T-helper 2 cell treated with Interferon-gamma antibody and Interleukin-4, amounts not matched to agents 5 μg/mL and 100 μg/mL, for 36 hours (primary cell): ENCODE data around the gene ZBTB46.
A peak's percentile ranks its signal among the peaks of the same experiment; 100 is the strongest.

Experiments used
- DNase-seq: peaks from one replicate; pipeline ENCODE4 v3.0.0; 2021; ENCODE audit warnings: low spot score
- H3K27ac Mint-ChIP-seq: one replicate; pipeline ENCODE4 v1.8.0; 2021; ENCODE audit warnings: mild to moderate bottlenecking, mixed read lengths
- H3K27me3 Mint-ChIP-seq: one replicate; pipeline ENCODE4 v1.8.0; 2021; ENCODE audit warnings: low read depth, mixed read lengths
- H3K36me3 Mint-ChIP-seq: one replicate; pipeline ENCODE4 v1.8.0; 2021; ENCODE audit warnings: low read depth, mixed read lengths
- H3K4me1 Mint-ChIP-seq: one replicate; pipeline ENCODE4 v1.8.0; 2021; ENCODE audit warnings: low read depth, mixed read lengths
- H3K4me3 Mint-ChIP-seq: one replicate; pipeline ENCODE4 v1.8.0; 2022; ENCODE audit warnings: mild to moderate bottlenecking, moderate library complexity, mixed read lengths
- H3K9me3 Mint-ChIP-seq: one replicate; pipeline ENCODE4 v1.8.0; 2021; ENCODE audit warnings: mixed read lengths

ZBTB46 gene

GRCh38 chr20:63745961-63746731 lies 84.9 kb downstream of the ZBTB46 start:
- Mint-ChIP-seq H3K27ac (no peak overlapping the region), H3K4me1 (peaks cover 1% of the 10 kb centered on the region), H3K27me3 (no peaks in the 10 kb centered on the region), H3K9me3 (no peaks in the 10 kb centered on the region), H3K36me3 (peaks cover 8% of the 10 kb centered on the region), H3K4me3 (no peak overlapping the region)
- no peak for DNase-seq

DNA sequence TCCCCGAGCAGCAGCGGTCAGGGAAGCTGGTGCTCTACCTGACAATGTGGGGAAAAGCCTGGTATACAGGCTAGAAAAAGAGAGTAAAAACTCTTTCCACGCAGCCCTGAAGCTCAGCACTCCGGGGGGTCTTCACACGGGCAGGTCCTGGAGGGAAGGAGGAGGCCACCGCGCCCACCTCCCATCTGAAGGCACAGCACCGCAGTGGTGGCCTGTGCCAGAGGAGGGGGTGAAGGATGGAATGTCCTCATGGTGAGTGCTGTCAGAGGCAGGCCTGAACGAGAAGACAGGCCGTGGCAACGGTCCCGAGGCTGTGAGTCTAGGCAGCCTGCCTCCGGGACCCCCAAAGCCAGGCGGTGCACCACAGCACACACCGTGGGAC lies 85.6 kb downstream of the ZBTB46 start:
- Mint-ChIP-seq H3K4me1 (no peaks in the 10 kb centered on the region), H3K36me3 (peaks cover 8% of the 10 kb centered on the region), H3K27ac (no peak overlapping the region), H3K27me3 (no peaks in the 10 kb centered on the region), H3K4me3 (no peak overlapping the region), H3K9me3 (no peaks in the 10 kb centered on the region)
- DNase-seq, result no peak

- no peaks in the 10 kb centered on the region for H3K27me3 Mint-ChIP-seq
- H3K36me3 Mint-ChIP-seq, result peaks cover 8% of the 10 kb centered on the region
- no peaks in the 10 kb centered on the region for H3K4me1 Mint-ChIP-seq
- no peak overlapping the region for H3K27ac Mint-ChIP-seq
- no peak overlapping the region for H3K4me3 Mint-ChIP-seq
- H3K9me3 Mint-ChIP-seq, result no peaks in the 10 kb centered on the region
- no peak for DNase-seq
These were observed 86.3 kb downstream of the ZBTB46 start for GRCh38 chr20:63744574-63745423.

DNA sequence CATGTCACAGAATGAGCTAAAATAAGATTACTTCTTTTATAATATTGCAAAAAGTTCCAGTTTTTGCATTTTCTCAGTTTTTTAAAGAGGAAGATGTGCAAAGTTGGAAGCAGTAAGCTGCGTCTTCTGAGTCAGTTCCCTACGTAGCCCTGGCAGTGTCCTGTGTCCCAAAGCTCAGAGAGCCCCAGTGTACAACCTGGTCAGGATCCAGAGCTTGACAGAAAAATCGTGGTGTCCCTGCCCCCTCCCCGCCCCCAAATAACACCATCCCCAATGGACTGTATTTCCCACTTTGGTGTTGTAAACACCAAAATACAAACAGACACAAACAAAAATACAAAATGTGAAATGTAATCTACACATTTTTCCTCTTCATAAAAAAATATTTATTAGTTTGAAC lies 86.9 kb downstream of the ZBTB46 start:
- H3K4me3 Mint-ChIP-seq, result no peak overlapping the region
- no peaks in the 10 kb centered on the region for H3K9me3 Mint-ChIP-seq
- H3K4me1 Mint-ChIP-seq, result no peaks in the 10 kb centered on the region
- H3K27me3 Mint-ChIP-seq, result no peaks in the 10 kb centered on the region
- peaks cover 8% of the 10 kb centered on the region for H3K36me3 Mint-ChIP-seq
- H3K27ac Mint-ChIP-seq, result no peak overlapping the region
- no peak for DNase-seq

DNA sequence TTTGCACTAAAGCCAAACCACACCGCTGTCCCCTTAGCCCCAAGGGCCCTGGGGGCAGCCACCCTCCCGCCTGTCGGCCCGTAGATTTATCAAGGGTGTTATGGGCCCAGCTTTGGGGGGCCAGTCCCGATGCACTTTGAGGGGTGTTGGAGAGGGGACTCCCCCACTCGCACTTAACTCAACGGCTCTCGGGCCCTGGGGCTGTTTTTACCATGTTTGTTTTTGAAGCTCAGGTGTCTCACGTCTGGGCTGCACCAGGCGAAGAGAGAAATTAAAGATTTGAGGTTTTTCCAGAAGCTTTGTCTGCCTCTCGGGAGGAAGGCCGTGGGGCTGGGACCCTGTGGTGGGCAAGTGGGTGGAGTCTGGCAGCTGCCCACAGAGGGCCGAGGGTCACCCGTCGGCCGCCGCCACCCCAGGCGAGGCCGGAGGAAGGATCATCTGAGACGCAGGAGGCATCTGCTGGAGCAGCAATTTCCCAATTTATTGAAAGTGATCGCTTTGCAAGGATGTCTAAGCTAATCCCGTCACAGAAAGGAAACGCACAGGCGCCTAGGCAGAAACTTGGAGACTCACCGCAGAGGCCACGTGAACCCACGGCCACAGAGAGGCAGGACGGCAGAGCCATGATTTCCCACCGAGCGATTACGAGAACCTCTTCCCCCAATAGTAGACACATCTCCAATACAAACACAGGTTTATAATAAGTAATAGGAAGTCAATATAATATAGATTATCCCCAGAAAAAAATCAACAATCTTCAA lies 87.7 kb downstream of the ZBTB46 start:
- Mint-ChIP-seq H3K4me1 (no peaks in the 10 kb centered on the region), H3K36me3 (peaks cover 8% of the 10 kb centered on the region), H3K4me3 (no peak overlapping the region), H3K9me3 (no peaks in the 10 kb centered on the region), H3K27ac (peak overlapping the region; percentile 10), H3K27me3 (no peaks in the 10 kb centered on the region)
- DNase-seq, result no peak

GRCh38 chr20:63742381-63743024 lies 88.6 kb downstream of the ZBTB46 start:
- DNase-seq, result no peak
- Mint-ChIP-seq H3K9me3 (no peaks in the 10 kb centered on the region), H3K36me3 (peaks cover 8% of the 10 kb centered on the region), H3K4me1 (no peaks in the 10 kb centered on the region), H3K27me3 (no peaks in the 10 kb centered on the region), H3K27ac (no peak overlapping the region), H3K4me3 (no peak overlapping the region)

GRCh38 chr20:63741676-63742380 lies 89.2 kb downstream of the ZBTB46 start:
- Mint-ChIP-seq H3K4me1 (no peaks in the 10 kb centered on the region), H3K27ac (peak overlapping the region; percentile 41), H3K9me3 (no peaks in the 10 kb centered on the region), H3K36me3 (peaks cover 8% of the 10 kb centered on the region), H3K27me3 (no peaks in the 10 kb centered on the region), H3K4me3 (peak overlapping the region; percentile 70)
- DNase-seq, result no peak

- Mint-ChIP-seq H3K27me3 (no peaks in the 10 kb centered on the region), H3K4me1 (peaks cover 4% of the 10 kb centered on the region), H3K27ac (no peak overlapping the region), H3K9me3 (no peaks in the 10 kb centered on the region), H3K36me3 (peaks cover 13% of the 10 kb centered on the region), H3K4me3 (peak overlapping the region; percentile 70)
- no peak for DNase-seq
These were observed 89.7 kb downstream of the ZBTB46 start for GRCh38 chr20:63741354-63741675.

GRCh38 chr20:63740627-63741353 lies 90.3 kb downstream of the ZBTB46 start:
- H3K4me3 Mint-ChIP-seq, result peak overlapping the region; percentile 70
- no peaks in the 10 kb centered on the region for H3K9me3 Mint-ChIP-seq
- DNase-seq, result no peak
- H3K27me3 Mint-ChIP-seq, result no peaks in the 10 kb centered on the region
- H3K27ac Mint-ChIP-seq, result no peak overlapping the region
- peaks cover 10% of the 10 kb centered on the region for H3K4me1 Mint-ChIP-seq
- peaks cover 18% of the 10 kb centered on the region for H3K36me3 Mint-ChIP-seq

- no peaks in the 10 kb centered on the region for H3K9me3 Mint-ChIP-seq
- no peak overlapping the region for H3K27ac Mint-ChIP-seq
- peak overlapping the region; percentile 54 for H3K4me3 Mint-ChIP-seq
- no peaks in the 10 kb centered on the region for H3K27me3 Mint-ChIP-seq
- DNase-seq, result peak; percentile 53
- H3K36me3 Mint-ChIP-seq, result peaks cover 18% of the 10 kb centered on the region
- H3K4me1 Mint-ChIP-seq, result peaks cover 12% of the 10 kb centered on the region
These were observed 90.9 kb downstream of the ZBTB46 start for GRCh38 chr20:63740070-63740626.

DNA sequence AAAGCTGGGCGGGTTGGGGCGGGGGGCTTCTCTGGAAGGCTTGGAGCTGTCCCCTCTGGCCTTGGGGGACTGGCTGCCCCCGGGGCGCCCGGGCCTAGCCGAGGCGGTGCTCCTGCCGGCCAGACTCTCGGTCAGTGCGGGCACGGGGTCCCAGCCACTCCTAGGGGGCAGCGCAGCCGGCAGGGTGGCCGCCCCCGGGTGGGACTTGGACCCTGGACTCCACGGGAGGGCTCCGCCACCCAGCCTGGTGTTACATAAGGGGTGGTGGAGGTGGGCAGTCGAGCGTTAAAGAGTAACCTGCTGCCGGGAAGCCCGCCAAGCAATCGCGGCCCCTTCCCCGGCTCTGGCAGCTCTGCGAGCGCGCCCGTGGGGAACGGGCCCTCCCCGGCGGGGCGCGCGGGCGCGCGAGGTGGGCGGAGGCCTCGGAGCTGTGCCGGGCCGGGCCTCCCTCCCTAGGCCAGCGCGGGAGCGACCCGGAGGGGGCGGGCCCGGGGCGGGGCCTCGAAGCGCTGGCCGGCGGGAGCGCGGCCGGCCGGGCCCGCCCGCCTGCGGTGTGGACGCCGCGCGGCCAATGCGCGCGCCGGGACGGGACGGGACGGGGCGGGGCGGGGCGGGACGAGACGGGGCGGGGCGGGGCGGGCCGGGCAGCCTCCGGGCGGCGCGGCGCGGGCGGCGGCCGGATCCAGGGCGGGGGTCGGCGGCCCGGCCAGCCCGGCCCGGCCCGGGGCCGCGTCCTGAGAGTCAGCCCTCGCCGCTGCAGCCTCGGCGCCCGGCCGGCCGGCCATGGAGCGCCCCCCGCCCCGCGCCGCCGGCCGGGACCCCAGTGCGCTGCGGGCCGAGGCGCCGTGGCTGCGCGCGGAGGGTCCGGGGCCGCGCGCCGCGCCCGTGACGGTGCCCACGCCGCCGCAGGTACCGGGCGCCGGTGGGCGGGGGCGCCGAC lies 91.7 kb downstream of the ZBTB46 start, which contains the start of gene SLC2A4RG:
Gene SLC2A4RG, plus strand, starts transcription at position 647 of the 940 bp plus-strand sequence. Its CDS starts 137 bp downstream, at position 784.
- no peaks in the 10 kb centered on the region for H3K27me3 Mint-ChIP-seq
- peak; percentile 81 for DNase-seq
- peak within 1 kb of the TSS; percentile 60 for H3K4me3 Mint-ChIP-seq
- peaks cover 18% of the 10 kb centered on the region for H3K36me3 Mint-ChIP-seq
- peaks cover 12% of the 10 kb centered on the region for H3K4me1 Mint-ChIP-seq
- no peak within 1 kb of the TSS for H3K27ac Mint-ChIP-seq
- H3K9me3 Mint-ChIP-seq, result no peaks in the 10 kb centered on the region
